Esophagus squamous epithelium (tissue), 4 donors: Measurements from ENCODE around the gene ZEB1.

Source experiments
- CTCF ChIP-seq, 6 experiments: fragments of 450-650 bp in 4 of 6; fragments of 200-600 bp in 2 of 6; sonication (generic) in 2 of 6; IDR thresholded peaks; one replicate each; pipeline ENCODE4 v1.5.1; 2016 to 2019; ENCODE audit warnings: antibody characterized with exemption in 6 of 6, mild to moderate bottlenecking in 4 of 6, moderate library complexity in 4 of 6
- POLR2A ChIP-seq, 4 donors: fragments of 450-650 bp; IDR thresholded peaks; one replicate each; pipeline ENCODE4 v1.6.1; 2017; ENCODE audit warnings: antibody characterized with exemption in 4 of 4, mild to moderate bottlenecking in 4 of 4, moderate library complexity in 3 of 4

GRCh38 chr10:31526178-31526577, 207.2 kb downstream of the ZEB1 start:
- TF ChIP-seq CTCF (IDR thresholded peaks at IDR 0.05): no peak
- TF ChIP-seq POLR2A (IDR thresholded peaks at IDR 0.05): no peak
